Peyer's patch (tissue), 4 donors: ENCODE data around the gene C12orf50. TPM values are rescaled to one million over a fixed set of nuclear protein-coding genes. Genes with fewer than 3 reads are reported as not detected.

Source experiments
- DNase-seq, 3 donors: peaks; one replicate each; pipeline ENCODE4 v3.0.0-alpha.2; 2017 to 2019
- H3K27ac ChIP-seq, 4 donors: fragments of 200-600 bp; sonication (generic); one replicate each; pipeline ENCODE4 v1.5.1; 2016 to 2019
- H3K27me3 ChIP-seq, 2 donors: fragments of 200-600 bp; sonication (generic); one replicate each; pipeline ENCODE4 v1.5.1; 2019
- H3K36me3 ChIP-seq, 3 donors: fragments of 200-600 bp; sonication (generic); one replicate each; pipeline ENCODE4 v1.5.1; 2016 to 2019
- H3K4me1 ChIP-seq, 4 donors: fragments of 200-600 bp; sonication (generic); one replicate each; pipeline ENCODE4 v1.5.1; 2016 to 2019
- H3K4me3 ChIP-seq, 4 donors: fragments of 200-600 bp; sonication (generic); 1 replicate in 3 of 4; 2 replicates in 1 of 4; pipeline ENCODE4 v1.5.1; 2016 to 2019; ENCODE audit warnings: mild to moderate bottlenecking in 1 of 4
- H3K9me3 ChIP-seq, 4 donors: fragments of 200-600 bp; sonication (generic); one replicate each; pipeline ENCODE4 v1.5.1; 2016 to 2019; ENCODE audit warnings: mild to moderate bottlenecking in 1 of 4
- CTCF ChIP-seq, 6 experiments: fragments of 450-650 bp in 4 of 6; fragments of 200-600 bp in 2 of 6; sonication (generic) in 1 of 6; IDR thresholded peaks; one replicate each; pipeline ENCODE4 v1.5.1; 2017 to 2019; ENCODE audit warnings: antibody characterized with exemption in 6 of 6, mild to moderate bottlenecking in 3 of 6, moderate library complexity in 1 of 6
- POLR2A ChIP-seq, 2 donors: fragments of 450-650 bp; IDR thresholded peaks; one replicate each; pipeline ENCODE4 v1.5.1; 2017; ENCODE audit warnings: antibody characterized with exemption in 2 of 2, mild to moderate bottlenecking in 2 of 2, moderate library complexity in 2 of 2
- total RNA-seq, 4 donors: library from RNA; depleted of rRNA; stranded (reverse); fragments of >200 nt; gene quantifications; one replicate each; pipeline ENCODE4 v1.1.0, GENCODE V29; 2016

C12orf50 gene
- total RNA-seq, 4 donors from 2014 or later, result not detected

GRCh38 chr12:88011755-88012154 lies 17.4 kb downstream of the C12orf50 start:
- H3K27me3 ChIP-seq, result no peaks in the 10 kb centered on the region
- no peak overlapping the region for H3K4me3 ChIP-seq
- TF ChIP-seq CTCF (IDR thresholded peaks at IDR 0.05) (no peak), POLR2A (IDR thresholded peaks at IDR 0.05) (no peak)
- no peaks in the 10 kb centered on the region for H3K9me3 ChIP-seq
- H3K36me3 ChIP-seq, result no peaks in the 10 kb centered on the region
- no peaks in the 10 kb centered on the region for H3K4me1 ChIP-seq
- H3K27ac ChIP-seq, result no peak overlapping the region
- no peak for DNase-seq

- Histone ChIP-seq H3K27me3 (no peaks in the 10 kb centered on the region), H3K4me3 (no peak overlapping the region), H3K27ac (no peak overlapping the region), H3K36me3 (no peaks in the 10 kb centered on the region), H3K9me3 (no peaks in the 10 kb centered on the region), H3K4me1 (no peaks in the 10 kb centered on the region)
- DNase-seq, result no peak
- no peak for TF ChIP-seq CTCF (IDR thresholded peaks at IDR 0.05)
- TF ChIP-seq POLR2A (IDR thresholded peaks at IDR 0.05), result no peak
These were observed 22.9 kb downstream of the C12orf50 start for GRCh38 chr12:88006351-88006750.

GRCh38 chr12:88001327-88001726 lies 27.9 kb downstream of the C12orf50 start:
- Histone ChIP-seq H3K4me1 (no peaks in the 10 kb centered on the region), H3K27me3 (no peaks in the 10 kb centered on the region), H3K36me3 (no peaks in the 10 kb centered on the region), H3K4me3 (no peak overlapping the region), H3K27ac (no peak overlapping the region), H3K9me3 (no peaks in the 10 kb centered on the region)
- TF ChIP-seq POLR2A (IDR thresholded peaks at IDR 0.05) (no peak), CTCF (IDR thresholded peaks at IDR 0.05) (no peak)
- DNase-seq, result no peak

- H3K27ac ChIP-seq, result no peak overlapping the region
- H3K9me3 ChIP-seq, result no peaks in the 10 kb centered on the region
- H3K27me3 ChIP-seq, result no peaks in the 10 kb centered on the region
- no peaks in the 10 kb centered on the region for H3K36me3 ChIP-seq
- H3K4me3 ChIP-seq, result no peak overlapping the region
- no peaks in the 10 kb centered on the region for H3K4me1 ChIP-seq
- TF ChIP-seq CTCF (IDR thresholded peaks at IDR 0.05) (peak in 5 of 6 experiments; percentile 25 to 62 (median 60)), POLR2A (IDR thresholded peaks at IDR 0.05) (no peak)
- DNase-seq, result peak in 2 of 3 donors; percentile 48 to 65
These were observed 33.5 kb downstream of the C12orf50 start for GRCh38 chr12:87995581-87996178.

GRCh38 chr12:87991483-87991882 lies 37.7 kb downstream of the C12orf50 start:
- Histone ChIP-seq H3K27me3 (no peaks in the 10 kb centered on the region), H3K9me3 (no peaks in the 10 kb centered on the region), H3K4me1 (no peaks in the 10 kb centered on the region), H3K27ac (no peak overlapping the region), H3K36me3 (no peaks in the 10 kb centered on the region), H3K4me3 (no peak overlapping the region)
- no peak for TF ChIP-seq CTCF (IDR thresholded peaks at IDR 0.05)
- no peak for TF ChIP-seq POLR2A (IDR thresholded peaks at IDR 0.05)
- no peak for DNase-seq

GRCh38 chr12:87988534-87988933 lies 40.7 kb downstream of the C12orf50 start:
- H3K4me1 ChIP-seq, result no peaks in the 10 kb centered on the region
- no peak overlapping the region for H3K4me3 ChIP-seq
- no peaks in the 10 kb centered on the region for H3K9me3 ChIP-seq
- no peak overlapping the region for H3K27ac ChIP-seq
- no peaks in the 10 kb centered on the region for H3K27me3 ChIP-seq
- no peak for DNase-seq
- TF ChIP-seq POLR2A (IDR thresholded peaks at IDR 0.05) (no peak), CTCF (IDR thresholded peaks at IDR 0.05) (no peak)
- H3K36me3 ChIP-seq, result no peaks in the 10 kb centered on the region
